ENCODE data around the gene HLA-F.

DNA sequence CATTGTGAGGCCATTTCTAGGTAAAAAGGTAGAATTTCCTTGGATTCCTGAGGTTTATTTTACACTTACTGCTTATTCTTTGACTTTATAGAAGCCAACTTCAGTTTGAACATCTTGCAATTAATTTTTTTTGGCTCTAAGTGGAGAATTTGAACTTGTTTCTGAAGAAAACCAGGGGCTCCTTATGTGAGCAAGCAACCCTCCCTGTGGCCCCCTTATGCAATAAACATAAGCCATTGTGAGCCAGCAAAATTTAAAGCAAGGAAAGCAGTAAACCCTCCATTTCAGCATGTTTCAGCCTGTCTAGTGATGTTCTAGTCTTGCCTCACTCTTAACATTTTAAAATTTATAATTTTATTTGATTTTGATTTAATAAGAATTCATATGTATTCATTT lies 5.6 kb downstream of the HLA-F start:
- TF ChIP-seq, protein P1, sequence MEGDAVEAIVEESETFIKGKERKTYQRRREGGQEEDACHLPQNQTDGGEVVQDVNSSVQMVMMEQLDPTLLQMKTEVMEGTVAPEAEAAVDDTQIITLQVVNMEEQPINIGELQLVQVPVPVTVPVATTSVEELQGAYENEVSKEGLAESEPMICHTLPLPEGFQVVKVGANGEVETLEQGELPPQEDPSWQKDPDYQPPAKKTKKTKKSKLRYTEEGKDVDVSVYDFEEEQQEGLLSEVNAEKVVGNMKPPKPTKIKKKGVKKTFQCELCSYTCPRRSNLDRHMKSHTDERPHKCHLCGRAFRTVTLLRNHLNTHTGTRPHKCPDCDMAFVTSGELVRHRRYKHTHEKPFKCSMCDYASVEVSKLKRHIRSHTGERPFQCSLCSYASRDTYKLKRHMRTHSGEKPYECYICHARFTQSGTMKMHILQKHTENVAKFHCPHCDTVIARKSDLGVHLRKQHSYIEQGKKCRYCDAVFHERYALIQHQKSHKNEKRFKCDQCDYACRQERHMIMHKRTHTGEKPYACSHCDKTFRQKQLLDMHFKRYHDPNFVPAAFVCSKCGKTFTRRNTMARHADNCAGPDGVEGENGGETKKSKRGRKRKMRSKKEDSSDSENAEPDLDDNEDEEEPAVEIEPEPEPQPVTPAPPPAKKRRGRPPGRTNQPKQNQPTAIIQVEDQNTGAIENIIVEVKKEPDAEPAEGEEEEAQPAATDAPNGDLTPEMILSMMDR (IDR thresholded peaks at IDR 0.05): no peak
- TF ChIP-seq, protein P2, sequence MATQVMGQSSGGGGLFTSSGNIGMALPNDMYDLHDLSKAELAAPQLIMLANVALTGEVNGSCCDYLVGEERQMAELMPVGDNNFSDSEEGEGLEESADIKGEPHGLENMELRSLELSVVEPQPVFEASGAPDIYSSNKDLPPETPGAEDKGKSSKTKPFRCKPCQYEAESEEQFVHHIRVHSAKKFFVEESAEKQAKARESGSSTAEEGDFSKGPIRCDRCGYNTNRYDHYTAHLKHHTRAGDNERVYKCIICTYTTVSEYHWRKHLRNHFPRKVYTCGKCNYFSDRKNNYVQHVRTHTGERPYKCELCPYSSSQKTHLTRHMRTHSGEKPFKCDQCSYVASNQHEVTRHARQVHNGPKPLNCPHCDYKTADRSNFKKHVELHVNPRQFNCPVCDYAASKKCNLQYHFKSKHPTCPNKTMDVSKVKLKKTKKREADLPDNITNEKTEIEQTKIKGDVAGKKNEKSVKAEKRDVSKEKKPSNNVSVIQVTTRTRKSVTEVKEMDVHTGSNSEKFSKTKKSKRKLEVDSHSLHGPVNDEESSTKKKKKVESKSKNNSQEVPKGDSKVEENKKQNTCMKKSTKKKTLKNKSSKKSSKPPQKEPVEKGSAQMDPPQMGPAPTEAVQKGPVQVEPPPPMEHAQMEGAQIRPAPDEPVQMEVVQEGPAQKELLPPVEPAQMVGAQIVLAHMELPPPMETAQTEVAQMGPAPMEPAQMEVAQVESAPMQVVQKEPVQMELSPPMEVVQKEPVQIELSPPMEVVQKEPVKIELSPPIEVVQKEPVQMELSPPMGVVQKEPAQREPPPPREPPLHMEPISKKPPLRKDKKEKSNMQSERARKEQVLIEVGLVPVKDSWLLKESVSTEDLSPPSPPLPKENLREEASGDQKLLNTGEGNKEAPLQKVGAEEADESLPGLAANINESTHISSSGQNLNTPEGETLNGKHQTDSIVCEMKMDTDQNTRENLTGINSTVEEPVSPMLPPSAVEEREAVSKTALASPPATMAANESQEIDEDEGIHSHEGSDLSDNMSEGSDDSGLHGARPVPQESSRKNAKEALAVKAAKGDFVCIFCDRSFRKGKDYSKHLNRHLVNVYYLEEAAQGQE (IDR thresholded peaks at IDR 0.05): no peak
- TF ChIP-seq POLR2A (IDR thresholded peaks at IDR 0.05; ENCODE audit: low read length): no peak
- TF ChIP-seq, protein P3, sequence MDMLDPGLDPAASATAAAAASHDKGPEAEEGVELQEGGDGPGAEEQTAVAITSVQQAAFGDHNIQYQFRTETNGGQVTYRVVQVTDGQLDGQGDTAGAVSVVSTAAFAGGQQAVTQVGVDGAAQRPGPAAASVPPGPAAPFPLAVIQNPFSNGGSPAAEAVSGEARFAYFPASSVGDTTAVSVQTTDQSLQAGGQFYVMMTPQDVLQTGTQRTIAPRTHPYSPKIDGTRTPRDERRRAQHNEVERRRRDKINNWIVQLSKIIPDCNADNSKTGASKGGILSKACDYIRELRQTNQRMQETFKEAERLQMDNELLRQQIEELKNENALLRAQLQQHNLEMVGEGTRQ (IDR thresholded peaks at IDR 0.05): no peak
- no peak for TF ChIP-seq EP300 (IDR thresholded peaks at IDR 0.05)
- TF ChIP-seq, protein P4, sequence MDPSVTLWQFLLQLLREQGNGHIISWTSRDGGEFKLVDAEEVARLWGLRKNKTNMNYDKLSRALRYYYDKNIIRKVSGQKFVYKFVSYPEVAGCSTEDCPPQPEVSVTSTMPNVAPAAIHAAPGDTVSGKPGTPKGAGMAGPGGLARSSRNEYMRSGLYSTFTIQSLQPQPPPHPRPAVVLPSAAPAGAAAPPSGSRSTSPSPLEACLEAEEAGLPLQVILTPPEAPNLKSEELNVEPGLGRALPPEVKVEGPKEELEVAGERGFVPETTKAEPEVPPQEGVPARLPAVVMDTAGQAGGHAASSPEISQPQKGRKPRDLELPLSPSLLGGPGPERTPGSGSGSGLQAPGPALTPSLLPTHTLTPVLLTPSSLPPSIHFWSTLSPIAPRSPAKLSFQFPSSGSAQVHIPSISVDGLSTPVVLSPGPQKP (IDR thresholded peaks at IDR 0.05; ENCODE audit: low read depth, low read length): no peak
- no peak for TF ChIP-seq KDM1A (IDR thresholded peaks at IDR 0.05; ENCODE audit: low read depth)
- no peak for TF ChIP-seq SMC3 (IDR thresholded peaks at IDR 0.05)
- no peak for TF ChIP-seq EHMT2 (IDR thresholded peaks at IDR 0.05; ENCODE audit: low read depth)
